H9 (cell line): ENCODE measurements around the gene C1orf105. TPM values are rescaled to one million over a fixed set of nuclear protein-coding genes. Genes with fewer than 3 reads are reported as not detected.

Experiments
- DNase-seq: peaks from one replicate; pipeline ENCODE4 v3.0.0-alpha.2; 2017
- H2AFZ ChIP-seq: one replicate; pipeline ENCODE4 v1.6.1; 2013; ENCODE audit warnings: mild to moderate bottlenecking, low read length, control low read depth, moderate library complexity
- H2AK5ac ChIP-seq: 2 replicates; pipeline ENCODE4 v1.6.1; 2013; ENCODE audit warnings: low read length, control low read depth, mixed read lengths; ENCODE audit not compliant: insufficient read length
- H2BK120ac ChIP-seq: one replicate; pipeline ENCODE4 v1.6.1; 2013; ENCODE audit warnings: low read depth, mild to moderate bottlenecking, low read length, control low read depth, inconsistent platforms; ENCODE audit not compliant: poor library complexity, severe bottlenecking
- H2BK12ac ChIP-seq: 2 replicates; pipeline ENCODE4 v1.6.1; 2013; ENCODE audit warnings: low read length, control low read depth, mixed read lengths, low read depth; ENCODE audit not compliant: insufficient read length
- H2BK15ac ChIP-seq: 2 replicates; pipeline ENCODE4 v1.6.1; 2013; ENCODE audit warnings: low read depth, low read length, control low read depth
- H2BK20ac ChIP-seq: one replicate; pipeline ENCODE4 v1.6.1; 2013; ENCODE audit warnings: low read depth, mild to moderate bottlenecking, low read length, control low read depth, inconsistent platforms; ENCODE audit not compliant: poor library complexity, severe bottlenecking
- H2BK5ac ChIP-seq: 2 replicates; pipeline ENCODE4 v1.6.1; 2013; ENCODE audit warnings: low read length, control low read depth, mixed read lengths; ENCODE audit not compliant: insufficient read length
- H3K14ac ChIP-seq: 2 replicates; pipeline ENCODE4 v1.6.1; 2013; ENCODE audit warnings: low read length, control low read depth; ENCODE audit not compliant: insufficient read depth
- H3K18ac ChIP-seq: 2 replicates; pipeline ENCODE4 v1.6.1; 2013; ENCODE audit warnings: low read depth, mild to moderate bottlenecking, mixed read lengths, low read length, control low read depth; ENCODE audit not compliant: insufficient read length
- H3K23ac ChIP-seq: 2 replicates; pipeline ENCODE4 v1.6.1; 2013; ENCODE audit warnings: low read length, control low read depth, mixed read lengths, low read depth; ENCODE audit not compliant: insufficient read length
- H3K23me2 ChIP-seq: 2 replicates; pipeline ENCODE4 v1.6.1; 2013; ENCODE audit warnings: low read depth, mild to moderate bottlenecking, mixed read lengths, low read length, control low read depth; ENCODE audit not compliant: insufficient read length, poor library complexity, severe bottlenecking
- H3K27ac ChIP-seq: 2 replicates; pipeline ENCODE4 v1.5.1; 2013; ENCODE audit warnings: low read length, control low read depth, mixed read lengths, low read depth; ENCODE audit not compliant: insufficient read length
- H3K27me3 ChIP-seq: 2 replicates; pipeline ENCODE4 v1.6.1; 2013; ENCODE audit warnings: low read length, control low read depth, inconsistent platforms; ENCODE audit not compliant: insufficient read depth
- H3K4ac ChIP-seq: 2 replicates; pipeline ENCODE4 v1.6.1; 2013; ENCODE audit warnings: low read depth, mild to moderate bottlenecking, control low read depth, inconsistent platforms, low read length, moderate library complexity
- H3K4me1 ChIP-seq: 2 replicates; pipeline ENCODE4 v1.6.1; 2013; ENCODE audit warnings: low read length, control low read depth, inconsistent platforms; ENCODE audit not compliant: insufficient read depth
- H3K4me2 ChIP-seq: 2 replicates; pipeline ENCODE4 v1.6.1; 2013; ENCODE audit warnings: low read length, control low read depth, mixed read lengths; ENCODE audit not compliant: insufficient read length, insufficient read depth
- H3K56ac ChIP-seq: 2 replicates; pipeline ENCODE4 v1.6.1; 2013; ENCODE audit warnings: low read depth, mild to moderate bottlenecking, mixed read lengths, low read length, control low read depth; ENCODE audit not compliant: insufficient read length
- H3K79me1 ChIP-seq: 2 replicates; pipeline ENCODE4 v1.6.1; 2013; ENCODE audit warnings: low read depth, mild to moderate bottlenecking, moderate library complexity, low read length, control low read depth, inconsistent platforms; ENCODE audit not compliant: insufficient read depth, poor library complexity, severe bottlenecking
- H3K79me2 ChIP-seq: 2 replicates; pipeline ENCODE4 v1.6.1; 2013; ENCODE audit warnings: low read length, control low read depth, inconsistent platforms; ENCODE audit not compliant: insufficient read depth
- H3K9ac ChIP-seq: 2 replicates; pipeline ENCODE4 v1.6.1; 2013; ENCODE audit warnings: low read length, control low read depth, mixed read lengths; ENCODE audit not compliant: insufficient read length; ENCODE audit errors: extremely low read depth
- H3K9me3 ChIP-seq: one replicate; pipeline ENCODE4 v1.6.1; 2013; ENCODE audit warnings: low read depth, low read length, inconsistent platforms; ENCODE audit not compliant: control insufficient read depth
- H3T11ph ChIP-seq: one replicate; pipeline ENCODE4 v1.6.1; 2013; ENCODE audit warnings: mild to moderate bottlenecking, low read length, control low read depth, inconsistent platforms
- H4K20me1 ChIP-seq: one replicate; pipeline ENCODE4 v1.6.1; 2013; ENCODE audit not compliant: control insufficient read depth, insufficient read length, insufficient read depth
- H4K5ac ChIP-seq: 2 replicates; pipeline ENCODE4 v1.6.1; 2013; ENCODE audit warnings: low read depth, mild to moderate bottlenecking, mixed read lengths, low read length, control low read depth; ENCODE audit not compliant: insufficient read length
- H4K8ac ChIP-seq: replicated peaks from 2 replicates; pipeline ENCODE4 v1.6.1; 2013; ENCODE audit warnings: low read length, control low read depth, mixed read lengths, low read depth; ENCODE audit not compliant: insufficient read length
- H4K91ac ChIP-seq: 2 replicates; pipeline ENCODE4 v1.6.1; 2013; ENCODE audit warnings: low read depth, mild to moderate bottlenecking, moderate library complexity, mixed read lengths, low read length, control low read depth; ENCODE audit not compliant: insufficient read length
- H3K27ac Mint-ChIP-seq, 3 experiments: 2 replicates in 2 of 3; 3 replicates in 1 of 3; pipeline ENCODE4 v1.8.0; 2020 to 2021; ENCODE audit warnings: mixed read lengths in 3 of 3, mild to moderate bottlenecking in 1 of 3, moderate library complexity in 1 of 3
- H3K27me3 Mint-ChIP-seq: 2 replicates; pipeline ENCODE4 v1.8.0; 2021; ENCODE audit warnings: low read depth, mild to moderate bottlenecking, moderate library complexity, mixed read lengths
- H3K36me3 Mint-ChIP-seq, 3 experiments: 2 replicates in 2 of 3; 3 replicates in 1 of 3; pipeline ENCODE4 v1.8.0; 2020 to 2021; ENCODE audit warnings: low read depth in 3 of 3, mixed read lengths in 3 of 3; ENCODE audit not compliant: insufficient read depth in 1 of 3
- H3K4me1 Mint-ChIP-seq, 2 experiments: 2 replicates each; pipeline ENCODE4 v1.8.0; 2020; ENCODE audit warnings: mixed read lengths in 2 of 2
- H3K4me3 Mint-ChIP-seq, 2 experiments: 2 replicates in 1 of 2; 3 replicates in 1 of 2; pipeline ENCODE4 v1.8.0; 2020 to 2021; ENCODE audit warnings: mild to moderate bottlenecking in 2 of 2, mixed read lengths in 2 of 2, moderate library complexity in 1 of 2
- H3K9me3 Mint-ChIP-seq, 2 experiments: 2 replicates in 1 of 2; 3 replicates in 1 of 2; pipeline ENCODE4 v1.8.0; 2020; ENCODE audit warnings: mild to moderate bottlenecking in 2 of 2, mixed read lengths in 2 of 2, moderate library complexity in 1 of 2
- CTCF ChIP-seq: fragments of 200-600 bp; sonication (generic); conservative IDR thresholded peaks from 3 replicates; pipeline ENCODE4 v1.8.0; 2021; ENCODE audit warnings: antibody characterized with exemption, mild to moderate bottlenecking
- WGBS: extraction: QIAGEN DNeasy Blood & Tissue Kit; methylation state at CpG from one replicate; pipeline ENCODE4 v1.1.7; 2013; ENCODE audit warnings: missing lambda C conversion rate, low lambda C conversion rate, mixed read lengths; ENCODE audit not compliant: insufficient read length; ENCODE audit errors: extremely low coverage; 5-methylcytosine and 5-hydroxymethylcytosine counted together
- total RNA-seq: library from RNA; stranded (reverse); gene quantifications from 2 replicates; pipeline ENCODE4 v1.2.1, GENCODE V29; 2021

The C1orf105 gene
- total RNA-seq, 1 experiment from 2014 or later, result not detected

GRCh38 chr1:172456344-172456769, 35.9 kb downstream of the C1orf105 start:
- H3K36me3 Mint-ChIP-seq, result no peaks in the 10 kb centered on the region
- Histone ChIP-seq H3K14ac (no peak overlapping the region), H4K8ac (no peak overlapping the region), H2BK20ac (no peak overlapping the region), H3K56ac (no peak overlapping the region), H3K79me2 (no peaks in the 10 kb centered on the region), H4K91ac (no peak overlapping the region), H3K27me3 (no peaks in the 10 kb centered on the region), H3K4me2 (no peak overlapping the region), H3T11ph (no peak overlapping the region), H3K23ac (no peak overlapping the region), H4K5ac (no peak overlapping the region), H3K9me3 (no peaks in the 10 kb centered on the region), H2BK5ac (no peak overlapping the region), H2BK12ac (no peak overlapping the region), H3K79me1 (no peaks in the 10 kb centered on the region), H3K27ac (no peak overlapping the region), H4K20me1 (no peaks in the 10 kb centered on the region), H3K9ac (no peak overlapping the region), H2AFZ (no peak overlapping the region), H2AK5ac (no peak overlapping the region), H2BK120ac (no peak overlapping the region), H3K4me1 (no peaks in the 10 kb centered on the region; the same call in 1 of the 2 replicates), H2BK15ac (no peak overlapping the region), H3K18ac (no peak overlapping the region), H3K23me2 (no peaks in the 10 kb centered on the region), H3K4ac (no peak overlapping the region)
- no peaks in the 10 kb centered on the region for H3K9me3 Mint-ChIP-seq
- H3K27me3 Mint-ChIP-seq, result no peaks in the 10 kb centered on the region
- TF ChIP-seq CTCF, result no peak
- H3K4me3 Mint-ChIP-seq, result no peak overlapping the region
- no CpG with 5 or more reads among the region's 5 CpGs for WGBS
- H3K4me1 Mint-ChIP-seq, result peaks cover 8% of the 10 kb centered on the region in 2 experiments
- DNase-seq, result no peak
- H3K27ac Mint-ChIP-seq, result no peak overlapping the region
